ENCODE data around the gene DYRK1A.

- TF ChIP-seq POLR2A (IDR thresholded peaks at IDR 0.05; ENCODE audit: low read depth, low read length) (no peak), TAF1 (IDR thresholded peaks at IDR 0.05; ENCODE audit: low read depth, low read length) (no peak), POLR2AphosphoS5 (IDR thresholded peaks at IDR 0.05; ENCODE audit: low read depth, low read length) (no peak), POU2F2 (IDR thresholded peaks at IDR 0.05; ENCODE audit: low read depth, low read length) (no peak), SPI1 (IDR thresholded peaks at IDR 0.05; ENCODE audit: low read depth, low read length) (no peak)
Measured at GRCh38 chr21:37459575-37459974, 93.0 kb downstream of the DYRK1A start.

Measured in GM12891 (cell line).